ENCODE measurements around the gene MYOT. TPM values are rescaled to one million over a fixed set of nuclear protein-coding genes. Genes with fewer than 3 reads are reported as not detected.
"Not testable (repeated sequence)": the region's sequence is repeated elsewhere in the genome, so short reads cannot be mapped to it uniquely, and the experiment has no call there.

The MYOT gene
- total RNA-seq, 1 donor from 2014 or later, result 29.6 TPM

DNA sequence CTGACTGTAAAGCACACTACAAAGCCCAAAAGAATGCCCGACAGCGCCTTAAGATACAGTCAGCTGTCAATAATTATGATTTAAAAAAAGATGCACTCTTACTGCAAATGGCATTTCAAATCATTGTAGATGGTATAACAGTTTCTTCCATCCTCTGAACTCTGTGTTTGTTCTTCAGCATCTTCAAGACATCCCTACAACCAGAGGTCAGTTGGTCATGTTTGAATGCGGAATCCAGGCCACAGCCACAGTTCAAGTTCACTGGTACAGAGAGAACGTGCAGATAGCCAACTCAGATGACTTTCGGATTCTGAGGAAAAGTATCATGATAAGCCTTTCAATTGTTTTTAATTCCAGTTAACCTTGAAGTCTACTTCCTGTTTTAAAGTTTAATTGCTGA is 8.7 kb upstream of the MYOT start:
- Histone ChIP-seq H3K27me3 (ENCODE audit: low read depth) (no peaks in the 10 kb centered on the region), H3K4me3 (peak overlapping the region; percentile 54), H3K36me3 (peaks cover 8% of the 10 kb centered on the region), H3K9me3 (replicated peaks) (no peaks in the 10 kb centered on the region), H3K27ac (replicated peaks) (peak overlapping the region; percentile 66), H3K4me1 (peaks cover 35% of the 10 kb centered on the region)
- TF ChIP-seq, protein P1, sequence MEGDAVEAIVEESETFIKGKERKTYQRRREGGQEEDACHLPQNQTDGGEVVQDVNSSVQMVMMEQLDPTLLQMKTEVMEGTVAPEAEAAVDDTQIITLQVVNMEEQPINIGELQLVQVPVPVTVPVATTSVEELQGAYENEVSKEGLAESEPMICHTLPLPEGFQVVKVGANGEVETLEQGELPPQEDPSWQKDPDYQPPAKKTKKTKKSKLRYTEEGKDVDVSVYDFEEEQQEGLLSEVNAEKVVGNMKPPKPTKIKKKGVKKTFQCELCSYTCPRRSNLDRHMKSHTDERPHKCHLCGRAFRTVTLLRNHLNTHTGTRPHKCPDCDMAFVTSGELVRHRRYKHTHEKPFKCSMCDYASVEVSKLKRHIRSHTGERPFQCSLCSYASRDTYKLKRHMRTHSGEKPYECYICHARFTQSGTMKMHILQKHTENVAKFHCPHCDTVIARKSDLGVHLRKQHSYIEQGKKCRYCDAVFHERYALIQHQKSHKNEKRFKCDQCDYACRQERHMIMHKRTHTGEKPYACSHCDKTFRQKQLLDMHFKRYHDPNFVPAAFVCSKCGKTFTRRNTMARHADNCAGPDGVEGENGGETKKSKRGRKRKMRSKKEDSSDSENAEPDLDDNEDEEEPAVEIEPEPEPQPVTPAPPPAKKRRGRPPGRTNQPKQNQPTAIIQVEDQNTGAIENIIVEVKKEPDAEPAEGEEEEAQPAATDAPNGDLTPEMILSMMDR (IDR thresholded peaks at IDR 0.05; ENCODE audit: borderline replicate concordance), result no peak
- no peak for DNase-seq
- intact Hi-C loops (cut with micrococcal nuclease), result no loop called here

DNA sequence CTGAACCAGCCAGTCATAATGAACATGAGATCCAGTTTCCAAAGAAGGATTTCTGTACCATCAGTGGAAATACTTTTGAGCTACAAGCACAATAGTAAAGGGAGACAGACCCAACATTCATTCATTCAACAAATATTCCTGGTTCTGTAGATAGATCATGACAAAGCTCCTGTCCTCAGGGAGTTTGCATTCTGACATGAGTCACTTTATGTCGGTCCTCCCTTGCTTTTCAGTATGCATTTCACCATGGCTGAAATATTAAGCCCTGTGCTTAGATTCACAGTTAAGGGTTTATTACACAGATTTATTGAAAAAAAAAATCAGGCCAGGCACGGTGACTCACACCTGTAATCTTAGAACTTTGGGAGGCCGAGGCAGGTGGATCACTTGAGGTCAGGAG is 5.4 kb upstream of the MYOT start:
- no peaks in the 10 kb centered on the region for H3K9me3 ChIP-seq (replicated peaks)
- no peak overlapping the region for H3K27ac ChIP-seq (replicated peaks)
- DNase-seq, result no peak
- intact Hi-C loops (cut with micrococcal nuclease), result no loop called here
- no peak overlapping the region for H3K4me3 ChIP-seq
- peaks cover 23% of the 10 kb centered on the region for H3K4me1 ChIP-seq
- no peaks in the 10 kb centered on the region for H3K27me3 ChIP-seq (ENCODE audit: low read depth)
- TF ChIP-seq, protein P1 (IDR thresholded peaks at IDR 0.05; ENCODE audit: borderline replicate concordance), result no peak
- H3K36me3 ChIP-seq, result no peaks in the 10 kb centered on the region

DNA sequence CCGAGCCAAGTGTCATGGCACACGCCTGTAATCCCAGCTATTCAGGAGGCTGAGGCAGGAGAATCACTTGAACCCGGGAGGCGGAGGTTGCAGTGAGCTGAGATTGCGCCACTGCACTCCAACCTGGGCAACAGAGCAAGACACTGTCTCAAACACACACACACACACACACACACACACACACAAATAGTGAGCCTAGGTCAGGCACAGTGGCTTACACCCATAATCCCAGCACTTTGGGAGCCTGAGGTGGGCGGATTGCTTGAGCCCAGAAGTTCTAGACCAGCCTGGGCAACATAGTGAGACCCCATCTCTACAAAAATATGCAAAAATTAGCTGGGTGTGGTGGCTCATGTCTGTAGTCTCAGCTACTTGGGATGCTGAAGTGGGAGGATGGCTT is 4.0 kb upstream of the MYOT start:
- intact Hi-C loops (cut with micrococcal nuclease); H3K27ac ChIP-seq (replicated peaks); H3K9me3 ChIP-seq (replicated peaks); H3K4me3 ChIP-seq; H3K36me3 ChIP-seq; DNase-seq; H3K27me3 ChIP-seq (ENCODE audit: low read depth): not testable (repeated sequence)
- H3K4me1 ChIP-seq, result peaks cover 15% of the 10 kb centered on the region

DNA sequence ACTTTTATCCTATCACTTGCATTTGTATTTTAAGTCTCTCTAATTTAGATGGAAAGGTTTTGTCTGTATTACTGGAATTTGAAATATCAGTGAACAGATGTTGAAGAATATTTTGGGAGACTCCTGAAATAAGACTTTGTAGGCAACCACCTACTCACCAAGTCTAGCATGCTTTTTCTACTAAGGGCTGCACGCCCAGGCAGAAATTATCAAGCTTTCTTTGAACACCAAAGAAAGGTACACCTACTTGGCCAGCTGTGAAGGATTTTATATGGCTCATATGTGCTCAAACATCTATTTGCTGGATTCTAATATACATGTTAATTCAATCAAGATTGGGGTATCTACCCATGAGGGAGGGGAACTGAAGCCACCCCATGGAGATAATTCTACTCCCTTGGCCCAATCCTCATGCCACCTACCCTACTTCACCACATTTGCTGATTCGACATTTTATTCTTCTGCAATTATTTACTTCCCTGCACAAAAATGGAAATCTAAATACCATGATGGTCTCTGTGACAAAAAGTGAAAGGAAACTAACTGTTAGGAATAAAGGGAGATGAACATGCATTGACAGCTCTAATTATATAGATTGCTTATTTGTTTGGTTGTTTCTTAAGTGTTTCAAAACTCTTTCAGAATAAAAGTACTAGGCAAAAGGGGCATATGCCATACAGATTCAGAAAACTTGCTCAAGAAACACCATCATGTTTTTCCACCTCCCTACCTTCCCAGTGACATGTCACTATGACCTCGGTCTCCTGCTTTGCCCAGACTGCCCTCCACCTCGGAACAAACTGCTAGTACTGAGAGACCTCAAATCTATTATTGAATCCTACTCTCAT is 895 bp upstream of the MYOT start:
- no peaks in the 10 kb centered on the region for H3K9me3 ChIP-seq (replicated peaks)
- H3K4me1 ChIP-seq, result peaks cover 14% of the 10 kb centered on the region
- no peaks in the 10 kb centered on the region for H3K27me3 ChIP-seq (ENCODE audit: low read depth)
- no peak for DNase-seq
- H3K4me3 ChIP-seq, result no peak overlapping the region
- no peak overlapping the region for H3K27ac ChIP-seq (replicated peaks)
- TF ChIP-seq, protein P1 (IDR thresholded peaks at IDR 0.05; ENCODE audit: borderline replicate concordance), result no peak
- no peaks in the 10 kb centered on the region for H3K36me3 ChIP-seq
- intact Hi-C loops (cut with micrococcal nuclease), result no loop called here

DNA sequence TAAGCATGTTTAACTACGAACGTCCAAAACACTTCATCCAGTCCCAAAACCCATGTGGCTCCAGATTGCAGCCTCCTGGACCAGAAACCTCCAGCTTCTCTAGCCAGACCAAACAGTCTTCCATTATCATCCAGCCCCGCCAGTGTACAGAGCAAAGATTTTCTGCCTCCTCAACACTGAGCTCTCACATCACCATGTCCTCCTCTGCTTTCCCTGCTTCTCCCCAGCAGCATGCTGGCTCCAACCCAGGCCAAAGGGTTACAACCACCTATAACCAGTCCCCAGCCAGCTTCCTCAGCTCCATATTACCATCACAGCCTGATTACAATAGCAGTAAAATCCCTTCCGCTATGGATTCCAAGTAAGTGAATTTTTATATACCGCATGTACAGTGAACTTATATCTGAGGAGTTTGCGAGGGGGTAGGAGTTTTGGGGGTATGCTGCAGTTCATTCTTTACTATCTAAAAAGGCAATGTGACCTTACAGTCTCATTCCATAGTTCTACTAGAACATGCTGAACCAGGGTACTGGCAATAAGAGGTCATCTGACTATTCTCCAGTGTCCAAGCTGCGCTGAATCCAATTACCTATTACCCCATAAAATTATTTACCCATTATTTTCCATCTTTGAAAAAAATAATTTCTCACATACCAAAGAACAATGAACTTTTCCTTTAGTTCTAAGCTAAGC is 3.1 kb downstream of the MYOT start:
- intact Hi-C loops (cut with micrococcal nuclease), result no loop called here
- Histone ChIP-seq H3K27ac (replicated peaks) (peak overlapping the region; percentile 50), H3K4me3 (no peak overlapping the region), H3K36me3 (no peaks in the 10 kb centered on the region), H3K27me3 (ENCODE audit: low read depth) (no peaks in the 10 kb centered on the region), H3K4me1 (peaks cover 14% of the 10 kb centered on the region), H3K9me3 (replicated peaks) (no peaks in the 10 kb centered on the region)
- DNase-seq, result no peak
- TF ChIP-seq, protein P1 (IDR thresholded peaks at IDR 0.05; ENCODE audit: borderline replicate concordance), result no peak

DNA sequence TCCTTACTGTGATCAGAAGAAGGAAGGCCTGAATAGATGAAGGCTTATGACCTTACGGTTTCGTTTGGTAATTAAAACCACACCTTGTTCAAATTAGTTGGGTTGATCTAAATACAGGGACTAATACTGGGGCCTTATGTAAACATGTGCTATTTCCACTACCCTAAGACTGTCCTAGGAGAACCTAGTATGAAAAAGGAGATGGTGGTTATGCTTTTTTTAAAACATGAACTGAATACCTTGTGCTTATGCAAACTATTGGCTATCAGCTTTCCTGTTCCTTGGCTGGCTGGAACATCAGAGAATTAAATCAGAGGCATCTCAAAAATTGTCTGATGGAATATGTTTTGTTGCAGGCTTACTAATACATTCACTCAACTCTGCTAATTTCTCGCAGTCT is 3.9 kb downstream of the MYOT start:
- intact Hi-C loops (cut with micrococcal nuclease), result no loop called here
- TF ChIP-seq, protein P1 (IDR thresholded peaks at IDR 0.05; ENCODE audit: borderline replicate concordance), result no peak
- Histone ChIP-seq H3K9me3 (replicated peaks) (no peaks in the 10 kb centered on the region), H3K27me3 (ENCODE audit: low read depth) (no peaks in the 10 kb centered on the region), H3K4me3 (no peak overlapping the region), H3K4me1 (peaks cover 14% of the 10 kb centered on the region), H3K27ac (replicated peaks) (peak overlapping the region; percentile 50), H3K36me3 (no peaks in the 10 kb centered on the region)
- DNase-seq, result no peak

All from left ventricle myocardium inferior (tissue), 1 donor.